Measurements from ENCODE around the gene OPN4. TPM values are rescaled to one million over a fixed set of nuclear protein-coding genes. Genes with fewer than 3 reads are reported as not detected.

The OPN4 gene
- total and polyA plus RNA-seq, 2 of the 8 experiments (the other 6 are each of a cell fraction or from before 2014, with no cell fraction given), result not detected

DNA sequence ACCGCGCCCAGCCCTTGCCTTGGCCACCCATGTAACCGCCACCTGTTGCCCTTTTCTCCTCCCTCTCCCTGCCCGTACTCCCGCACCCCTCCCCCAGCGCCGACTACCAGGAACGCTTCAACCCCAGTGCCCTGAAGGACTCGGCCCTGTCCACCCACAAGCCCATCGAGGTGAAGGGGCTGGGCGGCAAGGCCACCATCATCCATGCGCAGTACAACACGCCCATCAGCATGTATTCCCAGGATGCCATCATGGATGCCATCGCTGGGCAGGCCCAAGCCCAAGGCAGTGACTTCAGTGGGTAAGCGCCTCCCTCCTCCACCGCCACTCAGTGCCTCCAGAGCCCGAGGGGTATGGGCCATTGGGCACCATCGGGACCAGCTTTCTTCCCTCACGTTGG lies 32.6 kb downstream of the OPN4 start (continued):
- TF ChIP-seq, protein P1, sequence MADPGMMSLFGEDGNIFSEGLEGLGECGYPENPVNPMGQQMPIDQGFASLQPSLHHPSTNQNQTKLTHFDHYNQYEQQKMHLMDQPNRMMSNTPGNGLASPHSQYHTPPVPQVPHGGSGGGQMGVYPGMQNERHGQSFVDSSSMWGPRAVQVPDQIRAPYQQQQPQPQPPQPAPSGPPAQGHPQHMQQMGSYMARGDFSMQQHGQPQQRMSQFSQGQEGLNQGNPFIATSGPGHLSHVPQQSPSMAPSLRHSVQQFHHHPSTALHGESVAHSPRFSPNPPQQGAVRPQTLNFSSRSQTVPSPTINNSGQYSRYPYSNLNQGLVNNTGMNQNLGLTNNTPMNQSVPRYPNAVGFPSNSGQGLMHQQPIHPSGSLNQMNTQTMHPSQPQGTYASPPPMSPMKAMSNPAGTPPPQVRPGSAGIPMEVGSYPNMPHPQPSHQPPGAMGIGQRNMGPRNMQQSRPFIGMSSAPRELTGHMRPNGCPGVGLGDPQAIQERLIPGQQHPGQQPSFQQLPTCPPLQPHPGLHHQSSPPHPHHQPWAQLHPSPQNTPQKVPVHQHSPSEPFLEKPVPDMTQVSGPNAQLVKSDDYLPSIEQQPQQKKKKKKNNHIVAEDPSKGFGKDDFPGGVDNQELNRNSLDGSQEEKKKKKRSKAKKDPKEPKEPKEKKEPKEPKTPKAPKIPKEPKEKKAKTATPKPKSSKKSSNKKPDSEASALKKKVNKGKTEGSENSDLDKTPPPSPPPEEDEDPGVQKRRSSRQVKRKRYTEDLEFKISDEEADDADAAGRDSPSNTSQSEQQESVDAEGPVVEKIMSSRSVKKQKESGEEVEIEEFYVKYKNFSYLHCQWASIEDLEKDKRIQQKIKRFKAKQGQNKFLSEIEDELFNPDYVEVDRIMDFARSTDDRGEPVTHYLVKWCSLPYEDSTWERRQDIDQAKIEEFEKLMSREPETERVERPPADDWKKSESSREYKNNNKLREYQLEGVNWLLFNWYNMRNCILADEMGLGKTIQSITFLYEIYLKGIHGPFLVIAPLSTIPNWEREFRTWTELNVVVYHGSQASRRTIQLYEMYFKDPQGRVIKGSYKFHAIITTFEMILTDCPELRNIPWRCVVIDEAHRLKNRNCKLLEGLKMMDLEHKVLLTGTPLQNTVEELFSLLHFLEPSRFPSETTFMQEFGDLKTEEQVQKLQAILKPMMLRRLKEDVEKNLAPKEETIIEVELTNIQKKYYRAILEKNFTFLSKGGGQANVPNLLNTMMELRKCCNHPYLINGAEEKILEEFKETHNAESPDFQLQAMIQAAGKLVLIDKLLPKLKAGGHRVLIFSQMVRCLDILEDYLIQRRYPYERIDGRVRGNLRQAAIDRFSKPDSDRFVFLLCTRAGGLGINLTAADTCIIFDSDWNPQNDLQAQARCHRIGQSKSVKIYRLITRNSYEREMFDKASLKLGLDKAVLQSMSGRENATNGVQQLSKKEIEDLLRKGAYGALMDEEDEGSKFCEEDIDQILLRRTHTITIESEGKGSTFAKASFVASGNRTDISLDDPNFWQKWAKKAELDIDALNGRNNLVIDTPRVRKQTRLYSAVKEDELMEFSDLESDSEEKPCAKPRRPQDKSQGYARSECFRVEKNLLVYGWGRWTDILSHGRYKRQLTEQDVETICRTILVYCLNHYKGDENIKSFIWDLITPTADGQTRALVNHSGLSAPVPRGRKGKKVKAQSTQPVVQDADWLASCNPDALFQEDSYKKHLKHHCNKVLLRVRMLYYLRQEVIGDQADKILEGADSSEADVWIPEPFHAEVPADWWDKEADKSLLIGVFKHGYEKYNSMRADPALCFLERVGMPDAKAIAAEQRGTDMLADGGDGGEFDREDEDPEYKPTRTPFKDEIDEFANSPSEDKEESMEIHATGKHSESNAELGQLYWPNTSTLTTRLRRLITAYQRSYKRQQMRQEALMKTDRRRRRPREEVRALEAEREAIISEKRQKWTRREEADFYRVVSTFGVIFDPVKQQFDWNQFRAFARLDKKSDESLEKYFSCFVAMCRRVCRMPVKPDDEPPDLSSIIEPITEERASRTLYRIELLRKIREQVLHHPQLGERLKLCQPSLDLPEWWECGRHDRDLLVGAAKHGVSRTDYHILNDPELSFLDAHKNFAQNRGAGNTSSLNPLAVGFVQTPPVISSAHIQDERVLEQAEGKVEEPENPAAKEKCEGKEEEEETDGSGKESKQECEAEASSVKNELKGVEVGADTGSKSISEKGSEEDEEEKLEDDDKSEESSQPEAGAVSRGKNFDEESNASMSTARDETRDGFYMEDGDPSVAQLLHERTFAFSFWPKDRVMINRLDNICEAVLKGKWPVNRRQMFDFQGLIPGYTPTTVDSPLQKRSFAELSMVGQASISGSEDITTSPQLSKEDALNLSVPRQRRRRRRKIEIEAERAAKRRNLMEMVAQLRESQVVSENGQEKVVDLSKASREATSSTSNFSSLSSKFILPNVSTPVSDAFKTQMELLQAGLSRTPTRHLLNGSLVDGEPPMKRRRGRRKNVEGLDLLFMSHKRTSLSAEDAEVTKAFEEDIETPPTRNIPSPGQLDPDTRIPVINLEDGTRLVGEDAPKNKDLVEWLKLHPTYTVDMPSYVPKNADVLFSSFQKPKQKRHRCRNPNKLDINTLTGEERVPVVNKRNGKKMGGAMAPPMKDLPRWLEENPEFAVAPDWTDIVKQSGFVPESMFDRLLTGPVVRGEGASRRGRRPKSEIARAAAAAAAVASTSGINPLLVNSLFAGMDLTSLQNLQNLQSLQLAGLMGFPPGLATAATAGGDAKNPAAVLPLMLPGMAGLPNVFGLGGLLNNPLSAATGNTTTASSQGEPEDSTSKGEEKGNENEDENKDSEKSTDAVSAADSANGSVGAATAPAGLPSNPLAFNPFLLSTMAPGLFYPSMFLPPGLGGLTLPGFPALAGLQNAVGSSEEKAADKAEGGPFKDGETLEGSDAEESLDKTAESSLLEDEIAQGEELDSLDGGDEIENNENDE (IDR thresholded peaks at IDR 0.05; ENCODE audit: insufficient replicate concordance, low read length), result no peak
- TF ChIP-seq RXRA (IDR thresholded peaks at IDR 0.05; ENCODE audit: insufficient read depth, low read depth, low read length), result no peak
- TF ChIP-seq BRCA1 (IDR thresholded peaks at IDR 0.05; ENCODE audit: low read depth, low read length), result no peak
- no peak for TF ChIP-seq EZH2 (IDR thresholded peaks at IDR 0.05; ENCODE audit: low read depth, low read length, severe bottlenecking)
- TF ChIP-seq, protein P2, sequence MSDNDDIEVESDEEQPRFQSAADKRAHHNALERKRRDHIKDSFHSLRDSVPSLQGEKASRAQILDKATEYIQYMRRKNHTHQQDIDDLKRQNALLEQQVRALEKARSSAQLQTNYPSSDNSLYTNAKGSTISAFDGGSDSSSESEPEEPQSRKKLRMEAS (IDR thresholded peaks at IDR 0.05), result no peak
- TF ChIP-seq NANOG (IDR thresholded peaks at IDR 0.05; ENCODE audit: insufficient read depth, low read depth, low read length, poor library complexity, severe bottlenecking), result no peak
- no peak for TF ChIP-seq NRF1 (IDR thresholded peaks at IDR 0.05; ENCODE audit: low read depth, low read length)
- TF ChIP-seq RAD21 (IDR thresholded peaks at IDR 0.05 in 1 of 2, conservative IDR thresholded peaks at IDR 0.05 in 1 of 2; ENCODE audit: low read depth in 2 of 2, low read length in 2 of 2), result no peak
- no peak for TF ChIP-seq RBBP5 (IDR thresholded peaks at IDR 0.05; ENCODE audit: borderline replicate concordance, low read depth, low read length)
- TF ChIP-seq TEAD4 (IDR thresholded peaks at IDR 0.05; ENCODE audit: low read depth, low read length), result no peak

Data from H1 (cell line).